GM12801 (cell line): ENCODE measurements around the gene ATG16L2.

Experiments used
- CTCF ChIP-seq: IDR thresholded peaks from one replicate; pipeline ENCODE4 v1.5.1; 2011; ENCODE audit warnings: control low read depth; ENCODE audit not compliant: insufficient read length; ENCODE audit errors: extremely low read depth

Gene ATG16L2

GRCh38 chr11:72814286-72815109 lies at the start of gene ATG16L2:
Gene ATG16L2 (plus strand): TSS chr11:72814411. CDS start chr11:72814446, 35 bp downstream.
- TF ChIP-seq CTCF, result no peak

DNA sequence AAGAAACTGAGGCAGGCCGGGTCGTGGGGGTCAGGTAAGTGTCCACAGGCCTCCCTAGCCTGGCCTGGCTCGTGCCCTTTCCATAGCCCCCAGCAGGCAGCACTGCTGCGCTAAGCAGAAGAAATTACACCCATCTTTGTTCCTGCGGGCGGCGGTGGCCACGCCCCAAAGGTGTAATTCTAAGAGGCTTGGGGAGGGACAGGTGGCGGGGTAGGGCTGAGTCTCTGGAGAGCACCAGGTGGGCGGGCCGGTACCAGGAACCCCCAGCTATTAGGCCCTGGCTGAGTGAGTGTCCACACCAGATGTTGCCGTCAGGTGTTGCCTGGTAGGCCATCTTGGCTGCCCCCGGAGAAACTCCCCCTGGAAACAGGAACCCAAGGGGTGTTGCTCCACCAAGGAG lies 49.7 kb upstream of the ATG16L2 start:
- no peak for TF ChIP-seq CTCF

DNA sequence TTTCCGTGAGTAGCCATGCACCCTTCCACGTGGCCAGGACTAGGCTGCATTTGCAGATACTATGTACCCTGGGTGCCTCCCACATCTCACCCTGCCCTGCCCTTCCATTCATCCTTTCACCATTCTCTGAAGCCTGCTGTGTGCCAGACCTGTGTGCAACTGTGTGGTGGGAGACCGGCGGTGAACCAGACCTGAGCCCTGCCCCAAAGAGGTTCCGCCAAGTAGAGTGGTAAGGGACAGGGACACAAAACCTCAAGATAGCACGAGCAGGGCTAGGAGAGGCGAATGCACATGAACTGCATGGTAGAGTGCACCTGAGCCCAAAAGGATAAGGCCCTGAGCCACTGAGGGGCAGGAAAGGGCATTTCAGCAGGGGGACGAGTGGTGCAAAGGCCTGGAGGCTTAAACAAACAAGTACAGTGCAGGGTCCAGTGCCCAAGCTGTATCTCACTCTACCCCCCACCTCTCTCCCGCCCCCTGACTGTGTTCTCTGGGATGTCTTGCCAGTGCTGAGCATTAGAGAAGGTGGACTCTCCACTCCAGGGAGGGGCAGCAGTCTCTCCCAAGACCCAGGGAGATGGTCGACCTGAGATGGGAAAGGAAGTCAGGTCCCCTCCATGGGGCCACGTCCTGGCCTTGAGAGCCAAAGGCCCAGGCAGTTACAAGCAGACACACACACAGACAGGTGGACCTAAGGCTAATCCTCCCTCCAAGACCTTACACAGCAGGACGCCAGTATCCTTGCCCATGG lies 47.9 kb upstream of the ATG16L2 start:
- no peak for TF ChIP-seq CTCF

DNA sequence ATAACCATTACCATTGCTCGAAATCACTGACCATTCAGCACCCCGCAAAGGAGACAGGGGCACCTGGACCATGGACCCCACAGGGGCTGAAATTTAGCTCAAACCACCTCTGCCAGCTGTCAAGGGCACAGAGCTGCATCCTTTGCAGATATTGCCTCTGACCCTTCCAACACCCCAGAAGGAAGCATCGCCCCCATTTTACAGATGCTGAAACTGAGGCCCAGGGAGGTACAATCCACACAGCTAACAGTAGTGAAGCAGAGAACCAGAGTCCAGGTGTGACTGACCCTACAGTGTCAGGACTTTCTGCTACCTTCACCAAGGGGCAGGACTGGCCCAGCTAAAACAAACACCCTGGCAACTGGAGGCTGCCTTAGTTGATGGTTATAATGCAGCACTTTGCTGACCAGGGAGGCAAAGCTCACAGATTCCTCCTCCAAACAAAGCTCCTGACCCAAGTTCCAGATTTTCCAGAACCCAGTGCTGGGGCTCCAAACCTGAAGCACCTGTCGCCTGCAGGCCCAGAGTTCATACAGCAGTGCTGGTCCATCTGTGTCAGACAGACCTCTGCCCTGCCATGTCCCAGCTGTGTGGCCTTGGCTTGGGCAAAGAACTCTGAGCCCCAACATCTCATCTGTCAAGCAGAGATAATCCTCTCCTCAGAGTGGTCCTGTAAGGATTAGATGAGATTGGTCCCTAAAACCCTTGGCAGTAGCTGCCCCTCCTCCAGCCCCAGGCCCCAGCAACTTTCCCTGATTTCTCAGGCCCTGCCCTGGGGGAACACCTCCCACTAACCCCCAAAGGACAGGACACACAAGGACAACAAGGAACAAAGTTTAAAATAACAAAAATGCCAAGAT lies 46.8 kb upstream of the ATG16L2 start:
- no peak for TF ChIP-seq CTCF

DNA sequence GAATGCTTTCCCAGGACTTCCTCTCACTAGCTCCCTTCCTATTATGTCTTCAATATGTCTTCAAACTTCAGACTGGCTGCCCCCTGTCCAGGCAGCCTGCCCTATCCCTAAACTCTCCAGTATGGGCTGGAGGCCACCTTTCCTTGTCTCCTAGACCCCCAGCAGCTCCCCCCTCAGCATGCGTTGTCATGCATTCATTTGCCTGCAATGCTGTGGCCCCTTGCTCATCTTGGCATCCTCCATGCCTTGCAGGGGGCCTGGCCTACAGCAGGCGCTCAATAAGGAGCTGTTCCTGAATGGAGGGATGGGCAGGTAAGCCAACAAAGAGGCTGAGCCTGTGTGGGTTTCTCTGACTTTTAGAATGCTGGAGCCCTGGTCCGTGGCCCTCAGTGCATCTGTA lies 45.6 kb upstream of the ATG16L2 start:
- no peak for TF ChIP-seq CTCF

- no peak for TF ChIP-seq CTCF
Measured at GRCh38 chr11:72769680-72770079, 44.5 kb upstream of the ATG16L2 start.

DNA sequence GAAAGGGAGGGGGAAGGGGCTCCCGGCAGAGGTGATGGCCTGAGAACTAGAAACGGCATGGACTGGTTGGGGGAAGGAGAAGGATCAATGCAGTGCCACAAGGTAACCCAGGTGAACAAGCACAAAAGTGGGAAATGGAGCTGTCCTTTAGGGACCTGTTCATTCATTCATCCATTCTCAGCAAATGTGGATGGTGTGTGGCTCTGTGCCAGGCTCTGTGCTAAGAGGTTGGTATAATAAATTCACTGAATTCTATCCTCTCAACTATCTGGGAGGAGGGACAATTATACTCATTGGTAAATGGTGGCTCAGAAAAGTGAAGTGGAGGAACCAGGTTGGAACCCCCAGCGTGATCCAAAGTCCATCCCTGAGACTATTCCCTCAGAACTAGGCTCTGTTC lies 43.4 kb upstream of the ATG16L2 start:
- no peak for TF ChIP-seq CTCF
